HG03521 (cell line): ENCODE results near the gene USP11.

Source experiments
- ATAC-seq: cut with Tn5 transposase; IDR thresholded peaks from one replicate; pipeline ENCODE4 v1.9.1; 2021; ENCODE audit warnings: mild to moderate bottlenecking, moderate library complexity; ENCODE audit not compliant: unreplicated experiment

USP11 gene

GRCh38 chrX:47202877-47203276 lies 29.9 kb upstream of the USP11 start:
- no peak for ATAC-seq

GRCh38 chrX:47204970-47205369 lies 27.8 kb upstream of the USP11 start:
- ATAC-seq, result no peak

GRCh38 chrX:47206316-47206715 lies 26.5 kb upstream of the USP11 start:
- no peak for ATAC-seq

GRCh38 chrX:47208108-47208507 lies 24.7 kb upstream of the USP11 start:
- no peak for ATAC-seq

GRCh38 chrX:47209508-47210238 lies 23.1 kb upstream of the USP11 start:
- ATAC-seq, result no peak

GRCh38 chrX:47210661-47211425 lies 22.0 kb upstream of the USP11 start:
- no peak for ATAC-seq

- ATAC-seq, result no peak
Observed at GRCh38 chrX:47212381-47213293, 20.2 kb upstream of the USP11 start.

GRCh38 chrX:47214435-47215077 lies 18.3 kb upstream of the USP11 start:
- no peak for ATAC-seq

- ATAC-seq, result no peak
Observed at GRCh38 chrX:47215291-47215900, 17.4 kb upstream of the USP11 start.

- ATAC-seq, result no peak
Observed at GRCh38 chrX:47216393-47216925, 16.4 kb upstream of the USP11 start.

- no peak for ATAC-seq
Observed at GRCh38 chrX:47217121-47217851, 15.5 kb upstream of the USP11 start.

- peak; percentile 86 for ATAC-seq
Observed at GRCh38 chrX:47217852-47218279, 14.9 kb upstream of the USP11 start.

- ATAC-seq, result peak; percentile 27
Observed at GRCh38 chrX:47218280-47218919, 14.4 kb upstream of the USP11 start, which contains the start of gene CDK16. CDK16 (plus strand) TSS chrX:47218681; CDS start chrX:47223558, 4,877 bp downstream.

GRCh38 chrX:47218920-47219815 lies 13.6 kb upstream of the USP11 start:
- no peak for ATAC-seq

GRCh38 chrX:47221756-47222155 lies 11.1 kb upstream of the USP11 start:
- ATAC-seq, result no peak

GRCh38 chrX:47222751-47223350 lies 10.0 kb upstream of the USP11 start:
- no peak for ATAC-seq

GRCh38 chrX:47223476-47224250 lies 9.1 kb upstream of the USP11 start:
- ATAC-seq, result no peak
